ENCODE measurements around the gene CAMK1G. TPM values are rescaled to one million over a fixed set of nuclear protein-coding genes. Genes with fewer than 3 reads are reported as not detected.
A peak's percentile ranks its signal among the peaks of the same experiment; 100 is the strongest.

The CAMK1G gene
- total RNA-seq, 4 donors from 2014 or later, result 0.21 to 4.9 TPM; not detected in 2

- peak overlapping the region in 2 of 4 donors; percentile 43 to 50 for H3K27ac ChIP-seq
- no peak overlapping the region for H3K4me3 ChIP-seq
- peak; percentile 52 to 57 for DNase-seq (ENCODE audit: low spot score in 2 of 2)
- H3K9me3 ChIP-seq, result no peaks in the 10 kb centered on the region
- no peaks in the 10 kb centered on the region for H3K36me3 ChIP-seq
- H3K4me1 ChIP-seq, result peaks cover 0 to 51% (median 26%) of the 10 kb centered on the region in 4 donors
- TF ChIP-seq CTCF (IDR thresholded peaks at IDR 0.05), result no peak
- TF ChIP-seq EP300 (IDR thresholded peaks at IDR 0.05), result no peak
- no peak for TF ChIP-seq POLR2A (IDR thresholded peaks at IDR 0.05)
- 35 to 42% methylated on average over 3 of the region's 3 CpGs for WGBS, 2 donors
- no peaks in the 10 kb centered on the region for H3K27me3 ChIP-seq
These were observed 69.4 kb downstream of the CAMK1G start for GRCh38 chr1:209652873-209653401.

GRCh38 chr1:209653915-209654351 is 70.4 kb downstream of the CAMK1G start:
- WGBS, 2 donors, result 93 to 95% methylated on average over 7 of the region's 7 CpGs
- no peak for DNase-seq (ENCODE audit: low spot score in 2 of 2)
- Histone ChIP-seq H3K27me3 (no peaks in the 10 kb centered on the region), H3K9me3 (no peaks in the 10 kb centered on the region), H3K27ac (peak overlapping the region in 1 of 4 donors; percentile 34), H3K4me1 (peaks cover 0 to 41% (median 21%) of the 10 kb centered on the region in 4 donors), H3K36me3 (no peaks in the 10 kb centered on the region), H3K4me3 (no peak overlapping the region)
- TF ChIP-seq CTCF (IDR thresholded peaks at IDR 0.05), result no peak
- TF ChIP-seq EP300 (IDR thresholded peaks at IDR 0.05), result no peak
- TF ChIP-seq POLR2A (IDR thresholded peaks at IDR 0.05), result no peak

- Histone ChIP-seq H3K27ac (no peak overlapping the region), H3K4me1 (peaks cover 0 to 27% (median 18%) of the 10 kb centered on the region in 4 donors), H3K4me3 (no peak overlapping the region), H3K36me3 (no peaks in the 10 kb centered on the region), H3K27me3 (no peaks in the 10 kb centered on the region), H3K9me3 (no peaks in the 10 kb centered on the region)
- TF ChIP-seq POLR2A (IDR thresholded peaks at IDR 0.05) (no peak), CTCF (IDR thresholded peaks at IDR 0.05) (no peak), EP300 (IDR thresholded peaks at IDR 0.05) (no peak)
- no peak for DNase-seq (ENCODE audit: low spot score in 2 of 2)
- 81 to 87% methylated on average over 9 of the region's 9 CpGs for WGBS, 2 donors
These were observed 72.1 kb downstream of the CAMK1G start for GRCh38 chr1:209655411-209656231.

- Histone ChIP-seq H3K4me3 (no peak overlapping the region), H3K9me3 (no peaks in the 10 kb centered on the region), H3K36me3 (no peaks in the 10 kb centered on the region), H3K27me3 (no peaks in the 10 kb centered on the region), H3K4me1 (peaks cover 0 to 13% (median 11%) of the 10 kb centered on the region in 4 donors), H3K27ac (no peak overlapping the region)
- TF ChIP-seq CTCF (IDR thresholded peaks at IDR 0.05), result no peak
- TF ChIP-seq EP300 (IDR thresholded peaks at IDR 0.05), result no peak
- TF ChIP-seq POLR2A (IDR thresholded peaks at IDR 0.05), result no peak
- no peak for DNase-seq (ENCODE audit: low spot score in 2 of 2)
- WGBS, 2 donors, result 81 to 83% methylated on average over 9 of the region's 9 CpGs
These were observed 73.8 kb downstream of the CAMK1G start for GRCh38 chr1:209657140-209657879.
